ENCODE measurements around the gene IPCEF1. TPM values are rescaled to one million over a fixed set of nuclear protein-coding genes. Genes with fewer than 3 reads are reported as not detected.

IPCEF1 gene
- total RNA-seq, 1 experiment from 2014 or later, result 0.57 TPM

DNA sequence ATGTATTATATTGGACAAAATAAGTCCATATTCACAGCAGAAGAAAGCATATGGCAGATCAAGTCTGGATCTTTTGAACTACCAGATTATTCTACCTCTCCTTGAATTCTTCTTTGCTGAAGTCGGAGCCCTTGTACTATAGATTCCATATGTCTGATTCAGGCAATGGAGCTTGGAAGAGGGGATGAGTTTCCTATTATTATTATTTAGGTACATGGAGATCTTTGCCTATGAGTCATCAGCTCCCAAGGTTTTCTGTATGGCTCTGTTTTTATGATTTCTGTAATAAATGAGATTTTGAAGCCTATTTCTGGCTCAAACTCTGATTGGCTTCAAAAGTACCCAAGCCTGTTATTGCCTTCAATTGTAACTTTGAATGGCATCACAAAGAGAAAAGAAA, 245.6 kb downstream of the IPCEF1 start:
- ChIA-PET POLR2A (ENCODE audit: unreplicated experiment) (no interaction called here), CTCF (no interaction called here)
- H3K36me3 ChIP-seq (ENCODE audit: low read depth), result no peaks in the 10 kb centered on the region
- no peak overlapping the region for H2AFZ ChIP-seq
- H3F3A ChIP-seq (ENCODE audit: insufficient read depth, low read depth), result no peaks in the 10 kb centered on the region
- no peaks in the 10 kb centered on the region for H3K9me2 ChIP-seq (ENCODE audit: insufficient read depth)
- H3K27me3 ChIP-seq (ENCODE audit: insufficient read depth, low read depth), result no peaks in the 10 kb centered on the region
- H3K4me1 ChIP-seq (replicated peaks; ENCODE audit: insufficient read depth), result no peaks in the 10 kb centered on the region
- H3K4me3 ChIP-seq, result no peak overlapping the region
- DNase-seq, result no peak
- intact Hi-C loops (cut with micrococcal nuclease; ENCODE audit: unreplicated experiment), result no loop called here
- TF ChIP-seq, protein P1, sequence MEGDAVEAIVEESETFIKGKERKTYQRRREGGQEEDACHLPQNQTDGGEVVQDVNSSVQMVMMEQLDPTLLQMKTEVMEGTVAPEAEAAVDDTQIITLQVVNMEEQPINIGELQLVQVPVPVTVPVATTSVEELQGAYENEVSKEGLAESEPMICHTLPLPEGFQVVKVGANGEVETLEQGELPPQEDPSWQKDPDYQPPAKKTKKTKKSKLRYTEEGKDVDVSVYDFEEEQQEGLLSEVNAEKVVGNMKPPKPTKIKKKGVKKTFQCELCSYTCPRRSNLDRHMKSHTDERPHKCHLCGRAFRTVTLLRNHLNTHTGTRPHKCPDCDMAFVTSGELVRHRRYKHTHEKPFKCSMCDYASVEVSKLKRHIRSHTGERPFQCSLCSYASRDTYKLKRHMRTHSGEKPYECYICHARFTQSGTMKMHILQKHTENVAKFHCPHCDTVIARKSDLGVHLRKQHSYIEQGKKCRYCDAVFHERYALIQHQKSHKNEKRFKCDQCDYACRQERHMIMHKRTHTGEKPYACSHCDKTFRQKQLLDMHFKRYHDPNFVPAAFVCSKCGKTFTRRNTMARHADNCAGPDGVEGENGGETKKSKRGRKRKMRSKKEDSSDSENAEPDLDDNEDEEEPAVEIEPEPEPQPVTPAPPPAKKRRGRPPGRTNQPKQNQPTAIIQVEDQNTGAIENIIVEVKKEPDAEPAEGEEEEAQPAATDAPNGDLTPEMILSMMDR (conservative IDR thresholded peaks at IDR 0.05), result no peak
- TF ChIP-seq EZH2 (IDR thresholded peaks at IDR 0.05; ENCODE audit: low read depth), result no peak
- no peaks in the 10 kb centered on the region for H4K20me1 ChIP-seq (ENCODE audit: insufficient read depth)
- H3K9me3 ChIP-seq (ENCODE audit: insufficient read depth, low read depth), result no peaks in the 10 kb centered on the region
- H3K4me2 ChIP-seq, result no peak overlapping the region
- BruUV-seq (replicated peaks), result no TSS peak
- H3K27ac ChIP-seq, result no peak overlapping the region
- H3K79me2 ChIP-seq (ENCODE audit: low read depth), result no peaks in the 10 kb centered on the region

DNA sequence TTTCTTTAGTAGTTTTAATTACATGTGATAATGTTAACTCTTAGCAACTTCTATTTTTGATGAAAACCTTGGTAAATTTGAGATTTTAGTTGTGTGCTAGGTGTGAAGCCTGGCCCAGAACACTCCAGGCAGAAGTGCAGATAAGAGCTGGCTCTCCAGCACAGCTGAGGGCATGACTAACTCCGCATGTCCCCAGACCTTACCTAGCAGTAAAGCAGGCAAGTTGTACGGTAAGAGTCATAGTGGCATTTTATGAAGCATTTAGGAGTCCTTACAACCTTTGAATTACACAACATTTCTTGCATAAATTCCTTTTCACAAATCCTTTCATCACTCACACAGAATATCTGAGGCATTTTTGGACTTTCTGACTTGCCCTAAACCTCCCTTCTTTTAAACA, 250.4 kb downstream of the IPCEF1 start:
- intact Hi-C loops (cut with micrococcal nuclease; ENCODE audit: unreplicated experiment), result no loop called here
- H3K36me3 ChIP-seq (ENCODE audit: low read depth), result no peaks in the 10 kb centered on the region
- no peaks in the 10 kb centered on the region for H4K20me1 ChIP-seq (ENCODE audit: insufficient read depth)
- CTCF ChIA-PET, result no interaction called here
- POLR2A ChIA-PET (ENCODE audit: unreplicated experiment), result no interaction called here
- H2AFZ ChIP-seq, result no peak overlapping the region
- no peaks in the 10 kb centered on the region for H3K9me3 ChIP-seq (ENCODE audit: insufficient read depth, low read depth)
- H3K4me1 ChIP-seq (replicated peaks; ENCODE audit: insufficient read depth), result no peaks in the 10 kb centered on the region
- no peaks in the 10 kb centered on the region for H3K27me3 ChIP-seq (ENCODE audit: insufficient read depth, low read depth)
- H3K4me3 ChIP-seq, result no peak overlapping the region
- no peak overlapping the region for H3K4me2 ChIP-seq
- BruUV-seq (replicated peaks), result no TSS peak
- TF ChIP-seq EZH2 (IDR thresholded peaks at IDR 0.05; ENCODE audit: low read depth), result no peak
- TF ChIP-seq, protein P1 (conservative IDR thresholded peaks at IDR 0.05), result no peak
- H3F3A ChIP-seq (ENCODE audit: insufficient read depth, low read depth), result no peaks in the 10 kb centered on the region
- no peak overlapping the region for H3K27ac ChIP-seq
- H3K9me2 ChIP-seq (ENCODE audit: insufficient read depth), result no peaks in the 10 kb centered on the region; the same call in 1 of the 2 replicates
- no peaks in the 10 kb centered on the region for H3K79me2 ChIP-seq (ENCODE audit: low read depth)
- no peak for DNase-seq

Other genes starting within 250 kb of the IPCEF1 start
- gene CNKSR3, start 153.9 kb upstream of the IPCEF1 start, total RNA-seq (2021), result 3.4 and 4.7 TPM in 2 replicates